GM23338 (cell line): Measurements from ENCODE around the gene GRHPR. TPM values are rescaled to one million over a fixed set of nuclear protein-coding genes. Genes with fewer than 3 reads are reported as not detected.

Experiments
- ATAC-seq: fragments of 200-7000 bp; cut with Tn5 transposase; 3 replicates; pipeline ENCODE4 v1.9.1; 2020
- DNase-seq: peaks from one replicate; pipeline ENCODE4 v3.0.0-alpha.2; 2015; ENCODE audit warnings: low spot score
- H2AFZ ChIP-seq: fragments of 200-600 bp; sonication (generic); 2 replicates; pipeline ENCODE4 v1.8.0; 2016; ENCODE audit warnings: antibody characterized with exemption, mild to moderate bottlenecking, moderate library complexity
- H3F3A ChIP-seq: fragments of 200-600 bp; sonication (generic); replicated peaks from 2 replicates; pipeline ENCODE4 v1.8.0; 2017; ENCODE audit warnings: antibody characterized with exemption, mixed run types, low read depth
- H3K27ac ChIP-seq: fragments of 200-600 bp; sonication (generic); 2 replicates; pipeline ENCODE4 v1.6.1; 2016; ENCODE audit warnings: low read depth
- H3K27me3 ChIP-seq: fragments of 200-600 bp; sonication (generic); 2 replicates; pipeline ENCODE4 v1.8.0; 2016; ENCODE audit warnings: mild to moderate bottlenecking, mixed run types, moderate library complexity; ENCODE audit not compliant: insufficient read depth
- H3K36me3 ChIP-seq: fragments of 200-600 bp; sonication (generic); 2 replicates; pipeline ENCODE4 v1.8.0; 2016; ENCODE audit warnings: mild to moderate bottlenecking; ENCODE audit not compliant: insufficient read depth
- H3K4me1 ChIP-seq: fragments of 200-600 bp; sonication (generic); 2 replicates; pipeline ENCODE4 v1.8.0; 2016; ENCODE audit warnings: mild to moderate bottlenecking, moderate library complexity; ENCODE audit not compliant: insufficient read depth
- H3K4me2 ChIP-seq: fragments of 200-600 bp; sonication (generic); 2 replicates; pipeline ENCODE4 v1.7.1; 2017; ENCODE audit warnings: mixed run types
- H3K4me3 ChIP-seq: fragments of 200-600 bp; sonication (generic); 2 replicates; pipeline ENCODE4 v1.6.1; 2016; ENCODE audit warnings: mixed run types
- H3K79me2 ChIP-seq: fragments of 200-600 bp; sonication (generic); replicated peaks from 2 replicates; pipeline ENCODE4 v1.8.0; 2017; ENCODE audit warnings: mild to moderate bottlenecking; ENCODE audit not compliant: insufficient read depth
- H3K9me2 ChIP-seq: fragments of 200-600 bp; sonication (generic); 2 replicates; pipeline ENCODE4 v1.8.0; 2017; ENCODE audit not compliant: insufficient read depth
- H4K20me1 ChIP-seq: fragments of 200-600 bp; sonication (generic); replicated peaks from 2 replicates; pipeline ENCODE4 v1.8.0; 2017; ENCODE audit warnings: mild to moderate bottlenecking; ENCODE audit not compliant: insufficient read depth
- H3K27ac Mint-ChIP-seq: 2 replicates; pipeline ENCODE4 v1.8.0; 2020; ENCODE audit warnings: inconsistent platforms, mild to moderate bottlenecking, moderate library complexity, mixed read lengths
- H3K27me3 Mint-ChIP-seq: 3 replicates; pipeline ENCODE4 v1.8.0; 2022; ENCODE audit warnings: low read depth, mild to moderate bottlenecking, moderate library complexity, mixed read lengths, inconsistent platforms; ENCODE audit not compliant: insufficient read depth, poor library complexity
- H3K36me3 Mint-ChIP-seq: 3 replicates; pipeline ENCODE4 v1.8.0; 2021; ENCODE audit warnings: low read depth, mild to moderate bottlenecking, inconsistent platforms, moderate library complexity, mixed read lengths
- H3K4me1 Mint-ChIP-seq: 3 replicates; pipeline ENCODE4 v1.8.0; 2020; ENCODE audit warnings: mild to moderate bottlenecking, inconsistent platforms, mixed read lengths
- H3K4me3 Mint-ChIP-seq: 3 replicates; pipeline ENCODE4 v1.8.0; 2021; ENCODE audit warnings: moderate library complexity, mild to moderate bottlenecking, inconsistent platforms, mixed read lengths
- H3K9me3 Mint-ChIP-seq: 3 replicates; pipeline ENCODE4 v1.8.0; 2020; ENCODE audit warnings: moderate library complexity, mild to moderate bottlenecking, inconsistent platforms, mixed read lengths
- CREB1 ChIP-seq: fragments of 250-450 bp; sonication (Bioruptor Pico); IDR thresholded peaks from 2 replicates; pipeline ENCODE4 v1.5.0; 2020; ENCODE audit warnings: low read depth, mild to moderate bottlenecking, moderate library complexity
- EZH2 ChIP-seq: fragments of 200-600 bp; sonication (generic); IDR thresholded peaks from one replicate; pipeline ENCODE4 v1.8.0; 2017; ENCODE audit warnings: antibody characterized with exemption, mild to moderate bottlenecking, low read depth; ENCODE audit not compliant: unreplicated experiment
- EZH2phosphoT487 ChIP-seq: fragments of 200-600 bp; sonication (generic); IDR thresholded peaks from one replicate; pipeline ENCODE4 v1.8.1; 2018; ENCODE audit warnings: antibody characterized with exemption; ENCODE audit not compliant: unreplicated experiment
- JUNB ChIP-seq: IDR thresholded peaks from one replicate; pipeline ENCODE4 v1.6.1; 2016; ENCODE audit warnings: antibody characterized with exemption; ENCODE audit not compliant: unreplicated experiment
- NANOG ChIP-seq: IDR thresholded peaks from 2 replicates; pipeline ENCODE4 v1.6.1; 2016; ENCODE audit warnings: antibody characterized with exemption, borderline replicate concordance
- POLR2AphosphoS5 ChIP-seq: IDR thresholded peaks from 2 replicates; pipeline ENCODE4 v1.6.1; 2016; ENCODE audit warnings: antibody characterized with exemption, low read depth
- STAT1 ChIP-seq: IDR thresholded peaks from one replicate; pipeline ENCODE4 v1.6.1; 2016; ENCODE audit warnings: antibody characterized with exemption; ENCODE audit not compliant: unreplicated experiment
- ZNF114 ChIP-seq: fragments of 250-450 bp; sonication (Bioruptor Pico); IDR thresholded peaks from 2 replicates; pipeline ENCODE4 v1.5.0; 2020; ENCODE audit warnings: mild to moderate bottlenecking, moderate library complexity
- ZNF331 ChIP-seq: fragments of 250-450 bp; sonication (Bioruptor Pico); IDR thresholded peaks from 2 replicates; pipeline ENCODE4 v1.5.0; 2020; ENCODE audit warnings: low read depth, mild to moderate bottlenecking, moderate library complexity
- polyA plus RNA-seq: library from polyadenylated mRNA; unstranded; fragments of >200 nt; fragmentation: Nextera tagmentation; extraction: Ambion mirVana; gene quantifications from 2 replicates; pipeline ENCODE4 v1.2.1, GENCODE V29; 2016
- total RNA-seq: library from RNA; depleted of rRNA; stranded (reverse); fragments of >200 nt; shearing (Covaris generic); gene quantifications from 2 replicates; pipeline ENCODE4 v1.2.3, GENCODE V29; 2014
- TF ChIP-seq, protein P1 (sequence below), 2 experiments: fragments of 200-600 bp in 1 of 2; sonication (generic) in 1 of 2; conservative IDR thresholded peaks; 2 replicates each; pipeline versions ENCODE4 v1.5.1 to v1.6.1; 2016 to 2017; ENCODE audit warnings: antibody characterized with exemption in 2 of 2, low read depth in 2 of 2, mild to moderate bottlenecking in 2 of 2, moderate library complexity in 1 of 2
- TF ChIP-seq, protein P2 (sequence below): IDR thresholded peaks from one replicate; pipeline ENCODE4 v1.6.1; 2018; ENCODE audit warnings: antibody characterized with exemption; ENCODE audit not compliant: unreplicated experiment
- TF ChIP-seq, protein P3 (sequence below): IDR thresholded peaks from 2 replicates; pipeline ENCODE4 v1.6.1; 2016; ENCODE audit warnings: antibody characterized with exemption
- TF ChIP-seq, protein P4 (sequence below): fragments of 250-450 bp; sonication (Bioruptor Pico); IDR thresholded peaks from 2 replicates; pipeline ENCODE4 v1.5.0; 2020; ENCODE audit warnings: mild to moderate bottlenecking, moderate library complexity

GRHPR gene
- total and polyA plus RNA-seq, 2 experiments from 2014 or later, result 69.0 to 128 TPM

DNA sequence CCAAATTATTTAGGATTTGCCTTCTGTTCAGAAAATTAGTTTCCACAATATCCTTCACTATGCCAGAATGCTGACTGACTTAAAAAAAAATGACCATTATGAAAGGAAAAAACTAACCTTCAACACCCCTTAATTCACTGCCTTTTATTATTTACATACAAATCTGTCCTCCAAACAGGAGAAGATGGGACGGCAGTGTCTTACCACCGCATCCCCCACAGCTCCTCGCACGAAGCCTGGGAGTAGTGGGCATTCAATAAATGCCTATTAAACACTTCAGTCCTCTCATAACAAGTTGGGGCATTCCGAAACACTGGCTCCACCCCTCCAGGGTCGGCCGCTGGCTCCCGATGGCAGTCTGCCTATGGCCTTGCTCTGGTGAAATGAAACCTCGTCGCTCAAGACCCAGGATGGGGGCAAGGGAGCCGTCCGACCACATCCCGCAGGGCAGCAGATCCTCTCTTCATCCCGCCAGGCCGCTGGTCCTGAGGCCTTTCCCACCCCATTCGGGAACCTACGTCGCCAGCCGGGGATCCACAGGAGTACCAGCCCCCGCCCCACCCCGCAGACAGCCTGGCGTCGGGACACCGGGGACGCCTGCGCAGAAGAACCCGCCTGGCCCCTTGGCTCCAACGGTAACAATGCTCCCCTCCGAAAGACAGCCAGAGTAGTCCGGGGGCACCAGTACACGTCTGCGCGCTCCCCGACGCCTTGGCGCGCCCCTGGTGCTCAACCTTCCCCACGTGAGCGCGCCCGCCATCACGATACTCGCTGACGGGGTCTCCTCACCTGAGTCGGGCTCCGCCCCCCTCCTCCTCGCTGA is 42.1 kb downstream of the GRHPR start:
- Histone ChIP-seq H3K27ac (peak overlapping the region; percentile 98), H3K4me2 (peak overlapping the region; percentile 93), H3K27me3 (no peaks in the 10 kb centered on the region), H3K4me3 (peak overlapping the region; percentile 74), H3K4me1 (peaks cover 19% of the 10 kb centered on the region), H4K20me1 (peaks cover 35% of the 10 kb centered on the region), H3F3A (peaks cover 14% of the 10 kb centered on the region; the same call in 1 of the 2 replicates), H3K36me3 (no peaks in the 10 kb centered on the region), H2AFZ (0 out of 2 replicates have a peak overlapping the region, but pooled peaks have one; percentile 52), H3K79me2 (peaks cover 51% of the 10 kb centered on the region), H3K9me2 (no peaks in the 10 kb centered on the region)
- peaks cover 24% of the 10 kb centered on the region for H3K27me3 Mint-ChIP-seq
- H3K9me3 Mint-ChIP-seq, result no peaks in the 10 kb centered on the region
- DNase-seq, result peak; percentile 76
- peaks cover 11% of the 10 kb centered on the region for H3K36me3 Mint-ChIP-seq
- ATAC-seq, result peak; percentile 51
- H3K27ac Mint-ChIP-seq, result peak overlapping the region; percentile 99
- peaks cover 24% of the 10 kb centered on the region for H3K4me1 Mint-ChIP-seq
- H3K4me3 Mint-ChIP-seq, result peak overlapping the region; percentile 99
- TF ChIP-seq ZNF114, result no peak
- TF ChIP-seq EZH2phosphoT487, result no peak
- TF ChIP-seq EZH2, result no peak
- no peak for TF ChIP-seq ZNF331 (CRISPR knock-in tag)
- TF ChIP-seq, protein P1, sequence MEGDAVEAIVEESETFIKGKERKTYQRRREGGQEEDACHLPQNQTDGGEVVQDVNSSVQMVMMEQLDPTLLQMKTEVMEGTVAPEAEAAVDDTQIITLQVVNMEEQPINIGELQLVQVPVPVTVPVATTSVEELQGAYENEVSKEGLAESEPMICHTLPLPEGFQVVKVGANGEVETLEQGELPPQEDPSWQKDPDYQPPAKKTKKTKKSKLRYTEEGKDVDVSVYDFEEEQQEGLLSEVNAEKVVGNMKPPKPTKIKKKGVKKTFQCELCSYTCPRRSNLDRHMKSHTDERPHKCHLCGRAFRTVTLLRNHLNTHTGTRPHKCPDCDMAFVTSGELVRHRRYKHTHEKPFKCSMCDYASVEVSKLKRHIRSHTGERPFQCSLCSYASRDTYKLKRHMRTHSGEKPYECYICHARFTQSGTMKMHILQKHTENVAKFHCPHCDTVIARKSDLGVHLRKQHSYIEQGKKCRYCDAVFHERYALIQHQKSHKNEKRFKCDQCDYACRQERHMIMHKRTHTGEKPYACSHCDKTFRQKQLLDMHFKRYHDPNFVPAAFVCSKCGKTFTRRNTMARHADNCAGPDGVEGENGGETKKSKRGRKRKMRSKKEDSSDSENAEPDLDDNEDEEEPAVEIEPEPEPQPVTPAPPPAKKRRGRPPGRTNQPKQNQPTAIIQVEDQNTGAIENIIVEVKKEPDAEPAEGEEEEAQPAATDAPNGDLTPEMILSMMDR (conservative IDR thresholded peaks at IDR 0.05; ENCODE audit: low read depth in 2 of 2), result no peak
- TF ChIP-seq, protein P2, sequence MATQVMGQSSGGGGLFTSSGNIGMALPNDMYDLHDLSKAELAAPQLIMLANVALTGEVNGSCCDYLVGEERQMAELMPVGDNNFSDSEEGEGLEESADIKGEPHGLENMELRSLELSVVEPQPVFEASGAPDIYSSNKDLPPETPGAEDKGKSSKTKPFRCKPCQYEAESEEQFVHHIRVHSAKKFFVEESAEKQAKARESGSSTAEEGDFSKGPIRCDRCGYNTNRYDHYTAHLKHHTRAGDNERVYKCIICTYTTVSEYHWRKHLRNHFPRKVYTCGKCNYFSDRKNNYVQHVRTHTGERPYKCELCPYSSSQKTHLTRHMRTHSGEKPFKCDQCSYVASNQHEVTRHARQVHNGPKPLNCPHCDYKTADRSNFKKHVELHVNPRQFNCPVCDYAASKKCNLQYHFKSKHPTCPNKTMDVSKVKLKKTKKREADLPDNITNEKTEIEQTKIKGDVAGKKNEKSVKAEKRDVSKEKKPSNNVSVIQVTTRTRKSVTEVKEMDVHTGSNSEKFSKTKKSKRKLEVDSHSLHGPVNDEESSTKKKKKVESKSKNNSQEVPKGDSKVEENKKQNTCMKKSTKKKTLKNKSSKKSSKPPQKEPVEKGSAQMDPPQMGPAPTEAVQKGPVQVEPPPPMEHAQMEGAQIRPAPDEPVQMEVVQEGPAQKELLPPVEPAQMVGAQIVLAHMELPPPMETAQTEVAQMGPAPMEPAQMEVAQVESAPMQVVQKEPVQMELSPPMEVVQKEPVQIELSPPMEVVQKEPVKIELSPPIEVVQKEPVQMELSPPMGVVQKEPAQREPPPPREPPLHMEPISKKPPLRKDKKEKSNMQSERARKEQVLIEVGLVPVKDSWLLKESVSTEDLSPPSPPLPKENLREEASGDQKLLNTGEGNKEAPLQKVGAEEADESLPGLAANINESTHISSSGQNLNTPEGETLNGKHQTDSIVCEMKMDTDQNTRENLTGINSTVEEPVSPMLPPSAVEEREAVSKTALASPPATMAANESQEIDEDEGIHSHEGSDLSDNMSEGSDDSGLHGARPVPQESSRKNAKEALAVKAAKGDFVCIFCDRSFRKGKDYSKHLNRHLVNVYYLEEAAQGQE, result no peak
- no peak for TF ChIP-seq STAT1
- TF ChIP-seq NANOG, result no peak
- TF ChIP-seq, protein P3, sequence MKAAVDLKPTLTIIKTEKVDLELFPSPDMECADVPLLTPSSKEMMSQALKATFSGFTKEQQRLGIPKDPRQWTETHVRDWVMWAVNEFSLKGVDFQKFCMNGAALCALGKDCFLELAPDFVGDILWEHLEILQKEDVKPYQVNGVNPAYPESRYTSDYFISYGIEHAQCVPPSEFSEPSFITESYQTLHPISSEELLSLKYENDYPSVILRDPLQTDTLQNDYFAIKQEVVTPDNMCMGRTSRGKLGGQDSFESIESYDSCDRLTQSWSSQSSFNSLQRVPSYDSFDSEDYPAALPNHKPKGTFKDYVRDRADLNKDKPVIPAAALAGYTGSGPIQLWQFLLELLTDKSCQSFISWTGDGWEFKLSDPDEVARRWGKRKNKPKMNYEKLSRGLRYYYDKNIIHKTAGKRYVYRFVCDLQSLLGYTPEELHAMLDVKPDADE, result no peak
- TF ChIP-seq CREB1 (CRISPR knock-in tag), result peak; percentile 11; the same call in 1 of the 2 replicates
- TF ChIP-seq POLR2AphosphoS5, result peak; percentile 56; the same call in 1 of the 2 replicates
- TF ChIP-seq JUNB, result no peak
- TF ChIP-seq, protein P4, sequence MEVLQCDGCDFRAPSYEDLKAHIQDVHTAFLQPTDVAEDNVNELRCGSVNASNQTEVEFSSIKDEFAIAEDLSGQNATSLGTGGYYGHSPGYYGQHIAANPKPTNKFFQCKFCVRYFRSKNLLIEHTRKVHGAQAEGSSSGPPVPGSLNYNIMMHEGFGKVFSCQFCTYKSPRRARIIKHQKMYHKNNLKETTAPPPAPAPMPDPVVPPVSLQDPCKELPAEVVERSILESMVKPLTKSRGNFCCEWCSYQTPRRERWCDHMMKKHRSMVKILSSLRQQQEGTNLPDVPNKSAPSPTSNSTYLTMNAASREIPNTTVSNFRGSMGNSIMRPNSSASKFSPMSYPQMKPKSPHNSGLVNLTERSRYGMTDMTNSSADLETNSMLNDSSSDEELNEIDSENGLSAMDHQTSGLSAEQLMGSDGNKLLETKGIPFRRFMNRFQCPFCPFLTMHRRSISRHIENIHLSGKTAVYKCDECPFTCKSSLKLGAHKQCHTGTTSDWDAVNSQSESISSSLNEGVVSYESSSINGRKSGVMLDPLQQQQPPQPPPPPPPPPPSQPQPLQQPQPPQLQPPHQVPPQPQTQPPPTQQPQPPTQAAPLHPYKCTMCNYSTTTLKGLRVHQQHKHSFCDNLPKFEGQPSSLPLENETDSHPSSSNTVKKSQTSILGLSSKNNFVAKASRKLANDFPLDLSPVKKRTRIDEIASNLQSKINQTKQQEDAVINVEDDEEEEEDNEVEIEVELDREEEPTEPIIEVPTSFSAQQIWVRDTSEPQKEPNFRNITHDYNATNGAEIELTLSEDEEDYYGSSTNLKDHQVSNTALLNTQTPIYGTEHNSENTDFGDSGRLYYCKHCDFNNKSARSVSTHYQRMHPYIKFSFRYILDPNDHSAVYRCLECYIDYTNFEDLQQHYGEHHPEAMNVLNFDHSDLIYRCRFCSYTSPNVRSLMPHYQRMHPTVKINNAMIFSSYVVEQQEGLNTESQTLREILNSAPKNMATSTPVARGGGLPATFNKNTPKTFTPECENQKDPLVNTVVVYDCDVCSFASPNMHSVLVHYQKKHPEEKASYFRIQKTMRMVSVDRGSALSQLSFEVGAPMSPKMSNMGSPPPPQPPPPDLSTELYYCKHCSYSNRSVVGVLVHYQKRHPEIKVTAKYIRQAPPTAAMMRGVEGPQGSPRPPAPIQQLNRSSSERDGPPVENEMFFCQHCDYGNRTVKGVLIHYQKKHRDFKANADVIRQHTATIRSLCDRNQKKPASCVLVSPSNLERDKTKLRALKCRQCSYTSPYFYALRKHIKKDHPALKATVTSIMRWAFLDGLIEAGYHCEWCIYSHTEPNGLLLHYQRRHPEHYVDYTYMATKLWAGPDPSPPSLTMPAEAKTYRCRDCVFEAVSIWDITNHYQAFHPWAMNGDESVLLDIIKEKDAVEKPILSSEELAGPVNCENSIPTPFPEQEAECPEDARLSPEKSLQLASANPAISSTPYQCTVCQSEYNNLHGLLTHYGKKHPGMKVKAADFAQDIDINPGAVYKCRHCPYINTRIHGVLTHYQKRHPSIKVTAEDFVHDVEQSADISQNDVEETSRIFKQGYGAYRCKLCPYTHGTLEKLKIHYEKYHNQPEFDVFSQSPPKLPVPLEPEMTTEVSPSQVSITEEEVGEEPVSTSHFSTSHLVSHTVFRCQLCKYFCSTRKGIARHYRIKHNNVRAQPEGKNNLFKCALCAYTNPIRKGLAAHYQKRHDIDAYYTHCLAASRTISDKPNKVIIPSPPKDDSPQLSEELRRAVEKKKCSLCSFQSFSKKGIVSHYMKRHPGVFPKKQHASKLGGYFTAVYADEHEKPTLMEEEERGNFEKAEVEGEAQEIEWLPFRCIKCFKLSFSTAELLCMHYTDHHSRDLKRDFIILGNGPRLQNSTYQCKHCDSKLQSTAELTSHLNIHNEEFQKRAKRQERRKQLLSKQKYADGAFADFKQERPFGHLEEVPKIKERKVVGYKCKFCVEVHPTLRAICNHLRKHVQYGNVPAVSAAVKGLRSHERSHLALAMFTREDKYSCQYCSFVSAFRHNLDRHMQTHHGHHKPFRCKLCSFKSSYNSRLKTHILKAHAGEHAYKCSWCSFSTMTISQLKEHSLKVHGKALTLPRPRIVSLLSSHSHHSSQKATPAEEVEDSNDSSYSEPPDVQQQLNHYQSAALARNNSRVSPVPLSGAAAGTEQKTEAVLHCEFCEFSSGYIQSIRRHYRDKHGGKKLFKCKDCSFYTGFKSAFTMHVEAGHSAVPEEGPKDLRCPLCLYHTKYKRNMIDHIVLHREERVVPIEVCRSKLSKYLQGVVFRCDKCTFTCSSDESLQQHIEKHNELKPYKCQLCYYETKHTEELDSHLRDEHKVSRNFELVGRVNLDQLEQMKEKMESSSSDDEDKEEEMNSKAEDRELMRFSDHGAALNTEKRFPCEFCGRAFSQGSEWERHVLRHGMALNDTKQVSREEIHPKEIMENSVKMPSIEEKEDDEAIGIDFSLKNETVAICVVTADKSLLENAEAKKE, result no peak
